GM19035 (cell line): ENCODE results near the gene RPL3.
"Not testable (repeated sequence)": the region's sequence is repeated elsewhere in the genome, so short reads cannot be mapped to it uniquely, and the experiment has no call there.

Experiments
- ATAC-seq: cut with Tn5 transposase; IDR thresholded peaks from one replicate; pipeline ENCODE4 v1.9.1; 2021; ENCODE audit not compliant: unreplicated experiment

The RPL3 gene

GRCh38 chr22:39352306-39352891 is 33.0 kb upstream of the RPL3 start:
- no peak for ATAC-seq

- ATAC-seq: no peak
Observed at GRCh38 chr22:39351689-39352214, 32.3 kb upstream of the RPL3 start.

GRCh38 chr22:39350757-39351688 is 31.6 kb upstream of the RPL3 start:
- no peak for ATAC-seq

- ATAC-seq: no peak
Observed at GRCh38 chr22:39349967-39350726, 30.7 kb upstream of the RPL3 start, which contains the start of gene SYNGR1. Gene SYNGR1 (plus strand): TSS chr22:39349991. CDS start chr22:39350011, 20 bp downstream.

GRCh38 chr22:39349506-39349966 is 30.1 kb upstream of the RPL3 start:
- no peak for ATAC-seq

GRCh38 chr22:39348909-39349505 is 29.6 kb upstream of the RPL3 start:
- no peak for ATAC-seq

- ATAC-seq: no peak
Observed at GRCh38 chr22:39345231-39345630, 25.8 kb upstream of the RPL3 start.

- ATAC-seq: no peak
Observed at GRCh38 chr22:39344046-39344390, 24.6 kb upstream of the RPL3 start.

GRCh38 chr22:39343259-39344045 is 24.0 kb upstream of the RPL3 start:
- ATAC-seq: no peak

GRCh38 chr22:39341179-39341578 is 21.8 kb upstream of the RPL3 start:
- ATAC-seq: no peak

GRCh38 chr22:39339775-39340174 is 20.4 kb upstream of the RPL3 start:
- not testable (repeated sequence) for ATAC-seq

- ATAC-seq: no peak
Observed at GRCh38 chr22:39336411-39336810, 17.0 kb upstream of the RPL3 start.

- no peak for ATAC-seq
Observed at GRCh38 chr22:39332441-39333064, 13.1 kb upstream of the RPL3 start.

GRCh38 chr22:39330553-39330952 is 11.1 kb upstream of the RPL3 start:
- ATAC-seq: not testable (repeated sequence)

GRCh38 chr22:39327995-39328754 is 8.8 kb upstream of the RPL3 start:
- no peak for ATAC-seq

- ATAC-seq: no peak
Observed at GRCh38 chr22:39325392-39325932, 6.0 kb upstream of the RPL3 start.

GRCh38 chr22:39320616-39321029 is 1.2 kb upstream of the RPL3 start:
- not testable (repeated sequence) for ATAC-seq

GRCh38 chr22:39318507-39319283 is 728 bp downstream of the RPL3 start:
- ATAC-seq: peak; percentile 1
